Motor neuron (in vitro differentiated cells): ENCODE measurements around the gene SREBF2. TPM values are rescaled to one million over a fixed set of nuclear protein-coding genes. Genes with fewer than 3 reads are reported as not detected.
A peak's percentile ranks its signal among the peaks of the same experiment; 100 is the strongest.

Experiments
- ATAC-seq, 8 experiments: fragments of 200-7000 bp; cut with Tn5 transposase; replicated peaks in 6 of 8; 2 replicates each; pipeline ENCODE4 v1.8.0; 2021; ENCODE audit warnings: mild to moderate bottlenecking in 8 of 8, moderate library complexity in 8 of 8
- H3K27ac ChIP-seq, 2 donors: fragments of 250-450 bp; sonication (Bioruptor Pico); 2 replicates each; pipeline ENCODE4 v1.9.0; 2021; ENCODE audit warnings: antibody characterized with exemption in 2 of 2, mild to moderate bottlenecking in 2 of 2, moderate library complexity in 1 of 2
- H3K4me1 ChIP-seq, 2 donors: fragments of 250-450 bp; sonication (Bioruptor Pico); replicated peaks in 1 of 2; 2 replicates each; pipeline ENCODE4 v1.6.1; 2021; ENCODE audit warnings: antibody characterized with exemption in 2 of 2, mild to moderate bottlenecking in 2 of 2, moderate library complexity in 1 of 2
- H3K4me3 ChIP-seq, 5 donors: fragments of 250-450 bp; sonication (Bioruptor Pico); 2 replicates each; pipeline ENCODE4 v1.9.0; 2021; ENCODE audit warnings: antibody characterized with exemption in 5 of 5, mild to moderate bottlenecking in 5 of 5, moderate library complexity in 4 of 5
- WGBS, 10 experiments: fragments of 450-650 bp; shearing (Covaris generic); methylation state at CpG; one replicate each; pipeline ENCODE4 v1.0.0; 2022; 5-methylcytosine and 5-hydroxymethylcytosine counted together
- in situ Hi-C, 9 experiments: fragments of 400-800 bp; cut with MboI; loops; one replicate each; pipeline ENCODE4 v1.15.0; 2021; ENCODE audit warnings: low sequenced_read_pairs in 9 of 9, low pct_unique_long_range_greater_than_20kb in 2 of 9; ENCODE audit not compliant: unreplicated experiment in 9 of 9
- total RNA-seq, 8 experiments: library from RNA; unstranded; fragments of 300-600 nt; gene quantifications; 2 replicates each; pipeline versions ENCODE4 v1.2.3 to v1.2.4, GENCODE V29; 2022

SREBF2 gene
- total RNA-seq, 8 experiments from 2014 or later, result 40.9 to 173 (median 120) TPM

DNA sequence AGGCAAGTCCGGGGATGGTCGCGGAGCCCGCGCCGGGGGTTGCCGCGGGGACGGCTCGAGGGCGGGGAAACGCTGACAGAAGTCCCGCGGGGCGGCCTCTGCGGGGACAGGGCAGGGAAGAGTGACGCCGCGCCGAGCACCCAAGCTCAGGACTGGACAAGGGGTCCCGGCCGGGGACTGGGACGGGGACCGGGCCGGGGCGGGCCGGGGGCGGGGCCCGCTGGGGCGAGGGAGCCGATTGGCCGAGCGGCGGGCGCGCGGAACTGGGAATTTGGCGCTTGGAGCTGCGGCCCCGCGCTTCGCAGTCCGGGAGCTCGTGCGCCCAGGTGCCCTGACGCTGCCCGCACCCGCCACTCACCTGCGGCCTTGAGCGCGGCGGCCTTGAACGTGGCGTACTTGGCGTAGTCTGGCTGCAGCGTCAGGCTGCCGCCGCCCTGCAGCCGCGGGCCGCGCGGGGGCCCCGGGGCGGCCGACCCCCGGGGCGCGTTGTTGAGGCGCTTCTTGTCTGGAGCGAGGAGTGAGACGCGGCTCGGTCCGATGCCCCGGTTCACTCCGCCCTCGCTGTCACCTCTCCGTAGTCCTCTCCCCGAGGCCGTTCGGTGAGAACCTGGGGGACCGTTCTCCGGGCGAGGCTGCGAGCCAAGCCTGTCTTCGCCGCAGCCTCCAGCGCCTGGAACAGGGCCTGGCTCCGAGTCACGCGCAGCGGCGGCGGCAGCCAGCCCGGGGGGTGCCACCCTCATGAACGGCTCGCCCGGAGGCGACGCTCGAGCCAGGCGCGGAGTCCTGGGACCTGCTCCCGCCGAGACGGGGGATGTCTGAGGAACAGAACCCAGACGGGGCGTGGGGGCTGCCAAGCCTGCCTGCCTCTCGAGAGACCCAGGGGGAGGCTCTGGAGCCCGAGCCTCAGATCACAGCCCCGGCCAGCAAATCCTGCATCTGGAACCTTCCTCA, 77.4 kb downstream of the SREBF2 start:
- Histone ChIP-seq H3K27ac (no peak overlapping the region), H3K4me3 (peak overlapping the region in 2 of 5 donors; percentile 10 to 18), H3K4me1 (peaks cover 2 to 12% of the 10 kb centered on the region in 2 donors)
- peak; percentile 18 to 57 (median 44) for ATAC-seq
- in situ Hi-C loops, result no loop called here
- 0% methylated on average over 1 to 6 of the region's 112 CpGs; no CpG with 5 or more reads in 8 of the 10 experiments for WGBS, 10 experiments

DNA sequence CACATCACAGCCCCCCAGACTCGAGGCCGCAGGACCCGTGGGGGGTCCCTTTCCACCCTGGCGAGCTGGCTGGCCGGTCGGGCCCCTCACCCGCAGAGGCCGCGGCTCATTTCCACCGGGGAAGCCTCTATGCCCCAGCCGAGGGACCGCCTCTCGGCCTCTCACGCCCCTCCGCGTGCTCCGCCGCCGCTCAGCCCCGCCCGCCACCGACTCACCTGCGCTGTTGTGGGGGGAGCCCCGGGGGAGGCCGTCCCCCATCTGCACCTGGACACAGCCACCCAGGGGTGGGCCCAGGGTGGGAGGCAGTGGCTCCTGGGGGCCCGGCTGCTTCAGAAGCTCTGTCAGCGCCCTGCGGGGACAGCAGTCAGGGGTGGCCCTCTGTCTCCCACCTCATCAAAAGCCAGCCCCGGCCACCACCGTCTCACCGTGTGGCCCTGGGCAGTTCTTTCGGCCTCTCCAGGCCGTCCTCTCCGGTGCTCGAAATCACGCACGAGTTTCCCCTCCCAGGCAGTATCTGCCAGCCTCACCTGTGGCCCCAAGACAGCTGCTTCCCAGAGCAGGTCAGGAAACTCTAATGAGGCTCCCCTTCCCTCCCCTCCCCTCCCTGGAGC, 78.2 kb downstream of the SREBF2 start:
- WGBS, 10 experiments, result 0 to 33% methylated on average over 1 to 2 of the region's 37 CpGs; no CpG with 5 or more reads in 8 of the 10 experiments
- no peak overlapping the region for H3K27ac ChIP-seq
- H3K4me3 ChIP-seq, result peak overlapping the region in 1 of 5 donors; percentile 18
- peak in 4 of 8 experiments; percentile 0 to 1 (median 1) for ATAC-seq
- in situ Hi-C loops, result no loop called here
- peaks cover 2 to 12% of the 10 kb centered on the region in 2 donors for H3K4me1 ChIP-seq

DNA sequence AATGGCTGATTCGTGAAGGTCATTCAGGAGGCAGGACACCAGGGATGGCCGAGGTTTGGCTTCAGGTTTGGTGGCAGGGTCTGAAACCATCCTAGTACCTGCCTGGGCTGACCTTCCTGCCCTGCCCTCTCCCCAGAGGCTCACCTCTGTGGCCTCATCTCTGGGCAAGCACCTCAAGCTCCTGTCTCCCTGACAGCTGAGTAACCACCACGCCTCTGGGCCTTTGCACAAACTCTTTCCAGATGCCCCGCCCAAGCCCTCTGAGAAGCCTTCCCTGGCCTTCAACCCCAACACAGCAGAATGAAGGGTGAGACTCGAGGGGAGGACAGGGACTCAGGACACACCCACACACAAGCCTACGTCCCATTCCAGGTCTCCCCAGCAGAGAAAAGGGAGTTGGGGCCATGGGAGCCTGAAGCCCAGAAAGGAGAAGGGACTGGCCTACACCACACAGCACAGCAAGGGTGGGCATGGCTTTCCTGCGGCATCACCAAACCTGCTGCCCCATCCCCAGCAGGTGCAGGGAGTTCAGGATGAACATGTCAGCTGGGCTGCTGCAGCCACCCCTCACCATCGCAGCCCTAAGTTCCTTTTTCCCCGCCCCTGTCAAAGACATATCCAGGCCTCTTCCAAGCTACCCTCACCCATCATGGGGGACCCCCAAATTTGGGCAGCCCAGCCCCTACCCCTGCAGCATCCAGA, 79.6 kb downstream of the SREBF2 start:
- H3K4me3 ChIP-seq, result no peak overlapping the region
- no peak overlapping the region for H3K27ac ChIP-seq
- no peak for ATAC-seq
- 60 to 80% (median 67%) methylated on average over 1 to 3 of the region's 9 CpGs; no CpG with 5 or more reads in 6 of the 10 experiments for WGBS, 10 experiments
- peaks cover 2 to 12% of the 10 kb centered on the region in 2 donors for H3K4me1 ChIP-seq
- in situ Hi-C loops, result no loop called here

DNA sequence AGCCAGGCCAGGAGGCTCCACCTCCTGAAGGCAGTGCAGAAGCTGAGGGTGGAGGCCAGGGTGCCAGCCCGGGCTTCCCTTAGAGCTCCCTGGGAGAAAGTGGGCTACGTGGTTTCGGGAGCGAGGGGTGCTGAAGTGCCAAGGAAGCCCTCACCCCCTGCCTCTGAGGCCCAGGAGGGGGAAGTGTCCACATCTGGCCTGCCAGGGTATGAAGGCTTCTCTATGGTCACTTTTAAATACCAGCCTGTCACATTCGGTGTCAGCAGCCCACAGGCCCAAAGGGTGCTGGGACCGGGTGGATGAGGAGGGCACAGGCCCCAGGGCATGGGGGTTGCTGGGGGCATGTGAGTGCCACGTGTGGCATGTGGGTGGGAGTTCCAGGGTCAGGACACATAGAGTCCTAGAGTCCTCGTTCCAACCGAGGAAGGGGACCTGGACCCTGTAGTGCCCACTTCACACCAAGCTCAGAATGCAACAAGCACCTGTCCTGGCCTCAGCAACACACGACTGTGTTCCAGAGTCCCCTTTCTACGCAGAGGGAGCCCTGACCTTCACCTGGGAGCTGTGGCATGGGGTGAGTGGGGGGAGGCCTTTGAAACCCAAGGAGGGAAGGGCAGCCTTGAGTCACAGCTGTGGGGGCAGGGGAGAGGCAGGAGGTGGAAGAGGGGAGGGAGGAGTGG, 80.3 kb downstream of the SREBF2 start:
- WGBS, 10 experiments, result 40 to 75% (median 49%) methylated on average over 1 to 4 of the region's 11 CpGs; no CpG with 5 or more reads in 7 of the 10 experiments
- H3K4me3 ChIP-seq, result no peak overlapping the region
- ATAC-seq, result no peak
- no peak overlapping the region for H3K27ac ChIP-seq
- peaks cover 2 to 12% of the 10 kb centered on the region in 2 donors for H3K4me1 ChIP-seq
- in situ Hi-C loops, result no loop called here

DNA sequence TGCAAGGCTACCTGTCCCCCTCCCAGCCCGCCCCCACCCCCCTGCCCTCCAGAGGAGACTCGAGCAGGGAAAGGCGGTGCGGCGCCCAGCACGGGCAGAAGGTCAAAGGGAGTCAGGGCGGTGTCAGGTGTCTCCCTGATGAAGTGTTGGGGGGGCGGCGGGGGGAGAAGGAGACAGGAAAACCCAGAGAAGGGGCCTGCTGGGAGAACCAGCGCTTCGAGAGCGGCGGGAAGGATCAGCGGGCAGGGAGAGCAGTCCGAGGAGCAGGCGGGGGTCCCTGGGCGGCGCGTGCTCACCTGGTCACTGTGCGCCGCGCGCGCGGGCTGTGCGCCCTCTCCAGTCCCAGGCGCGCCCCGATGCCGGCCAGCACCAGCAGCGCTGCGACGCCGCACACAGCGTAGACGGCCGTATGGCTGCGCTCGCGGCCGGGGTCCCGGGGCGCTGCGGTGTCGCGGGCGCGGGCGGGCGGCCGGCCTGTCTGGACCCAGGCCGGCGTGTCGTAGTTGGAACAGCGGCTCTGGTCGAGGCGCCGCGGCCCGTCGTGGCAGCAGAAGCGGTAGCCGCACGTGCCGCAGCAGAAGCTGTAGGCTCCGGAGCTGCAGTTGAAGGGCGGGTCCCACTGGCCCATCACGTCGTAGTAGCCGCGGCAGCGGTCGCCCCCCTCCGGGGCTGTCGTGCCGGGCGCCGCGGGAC, 81.1 kb downstream of the SREBF2 start:
- H3K4me1 ChIP-seq, result peaks cover 2 to 12% of the 10 kb centered on the region in 2 donors
- in situ Hi-C loops, result no loop called here
- no CpG with 5 or more reads among the region's 79 CpGs for WGBS, 10 experiments
- peak in 2 of 8 experiments; percentile 1 to 4 for ATAC-seq
- no peak overlapping the region for H3K27ac ChIP-seq
- H3K4me3 ChIP-seq, result peak overlapping the region in 2 of 5 donors; percentile 27 to 30

DNA sequence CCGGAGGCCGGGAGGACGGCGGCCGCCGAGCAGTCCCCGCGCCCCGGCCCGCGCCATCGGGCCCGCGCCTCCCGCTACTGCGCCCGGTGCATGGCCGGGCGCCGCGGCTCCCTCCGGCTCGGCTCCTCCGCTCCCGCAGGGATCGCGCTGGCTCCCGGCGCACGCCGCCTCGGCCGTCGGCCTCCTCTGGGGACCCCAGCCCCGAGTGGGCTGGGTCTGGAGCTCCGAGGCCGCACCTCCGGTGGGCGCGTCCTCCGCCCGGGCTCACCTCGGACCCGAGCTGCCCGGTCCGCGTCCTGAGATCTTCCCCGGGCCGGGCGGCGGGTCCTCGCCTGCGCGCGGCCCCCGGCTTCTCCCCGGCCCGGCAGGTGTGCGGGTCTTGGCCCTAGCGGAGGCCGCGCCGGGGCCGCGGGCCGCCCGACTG, 81.7 kb downstream of the SREBF2 start:
- in situ Hi-C loops, result no loop called here
- peaks cover 2 to 16% of the 10 kb centered on the region in 2 donors for H3K4me1 ChIP-seq
- H3K4me3 ChIP-seq, result peak overlapping the region; percentile 17 to 31 (median 27)
- ATAC-seq, result peak; percentile 3 to 21 (median 8)
- no peak overlapping the region for H3K27ac ChIP-seq
- WGBS, 10 experiments, result 0% methylated on average over 1 of the region's 67 CpGs; no CpG with 5 or more reads in 9 of the 10 experiments

DNA sequence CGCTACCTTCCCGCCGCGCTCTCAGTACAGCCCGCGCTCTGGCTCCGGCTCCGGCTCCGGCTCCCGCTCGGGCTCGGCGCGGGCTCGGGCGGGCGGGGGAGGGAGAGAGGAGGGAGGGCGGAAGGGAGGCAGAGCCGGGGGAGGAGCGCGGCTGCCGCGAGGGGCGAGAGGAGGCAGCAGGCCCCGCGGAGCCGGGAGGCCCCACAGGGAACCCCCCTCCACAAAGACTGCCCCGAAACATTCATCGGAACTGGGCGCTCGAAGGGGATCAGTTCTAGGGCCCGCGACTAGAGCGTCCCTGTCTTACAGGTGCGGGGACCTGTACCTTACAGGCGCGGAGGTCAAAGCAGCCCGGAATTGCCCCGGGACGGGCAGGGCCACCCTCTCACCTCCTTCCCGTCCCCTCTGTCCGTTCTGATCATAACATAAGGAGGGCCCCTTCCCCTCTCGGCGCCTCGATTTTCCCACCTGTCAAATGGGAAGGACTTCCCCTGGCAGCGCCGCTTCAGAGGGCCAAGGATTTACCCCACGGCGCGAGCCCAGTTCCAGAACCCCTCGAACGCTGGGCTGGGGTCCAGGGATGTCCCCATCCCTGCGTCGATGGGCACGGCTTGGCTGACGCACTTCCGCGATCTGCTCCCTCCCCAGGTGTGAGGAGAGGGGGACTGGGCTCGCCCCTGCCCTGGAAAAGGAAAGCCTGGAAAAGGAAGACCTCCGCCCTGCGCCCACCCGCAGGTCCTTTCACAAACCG, 82.3 kb downstream of the SREBF2 start, which contains the start of gene SHISA8:
TSS of gene SHISA8 (minus strand) at position 40 of the 751 bp plus-strand sequence. CDS start 407 bp downstream, outside the sequence.
- 2 to 20% (median 6%) methylated on average over 3 to 18 of the region's 63 CpGs; no CpG with 5 or more reads in 7 of the 10 experiments for WGBS, 10 experiments
- in situ Hi-C loops, result no loop called here
- Histone ChIP-seq H3K4me1 (peaks cover 2 to 15% of the 10 kb centered on the region in 2 donors), H3K27ac (no peak within 1 kb of the TSS), H3K4me3 (peak within 1 kb of the TSS; percentile 17 to 31 (median 27))
- peak; percentile 49 to 60 (median 50) for ATAC-seq

DNA sequence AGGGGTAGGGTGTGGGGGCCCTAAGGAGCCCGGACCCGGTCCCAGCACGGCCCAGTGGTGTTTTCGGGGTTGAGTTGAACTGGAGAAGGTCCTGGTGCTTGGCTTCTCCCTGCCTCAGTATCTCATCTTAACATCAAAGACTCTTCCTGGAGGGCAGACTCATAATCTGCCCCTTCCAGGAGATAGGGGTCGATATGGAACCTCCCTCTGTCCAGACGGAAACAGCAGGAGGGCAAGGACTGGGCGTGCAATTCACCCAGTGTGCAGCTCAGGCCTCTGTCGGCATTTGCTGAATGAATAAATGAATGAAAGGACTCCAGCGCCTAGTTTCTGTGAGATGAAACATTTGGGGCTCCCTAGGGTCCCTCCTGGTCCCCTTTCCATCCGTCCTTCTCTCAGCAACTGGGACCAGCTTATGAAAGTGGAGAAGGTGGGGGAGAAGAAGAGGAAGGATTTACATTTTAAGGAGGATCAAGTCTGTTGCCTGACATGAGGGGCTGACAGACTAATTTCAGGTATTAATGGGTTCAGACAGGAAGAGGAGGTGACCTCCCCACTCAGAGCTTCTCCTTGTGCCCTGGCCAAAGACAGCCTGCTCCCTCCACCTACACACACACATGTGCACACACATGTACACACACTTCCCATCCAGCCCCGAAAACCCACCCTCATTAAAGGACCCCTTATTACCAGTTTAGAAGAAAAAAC, 83.0 kb downstream of the SREBF2 start:
- in situ Hi-C loops, result no loop called here
- H3K27ac ChIP-seq, result no peak overlapping the region
- 0 to 51% (median 20%) methylated on average over 1 to 5 of the region's 11 CpGs; no CpG with 5 or more reads in 4 of the 10 experiments for WGBS, 10 experiments
- H3K4me1 ChIP-seq, result peaks cover 0 to 9% of the 10 kb centered on the region in 2 donors
- no peak for ATAC-seq
- H3K4me3 ChIP-seq, result no peak overlapping the region

DNA sequence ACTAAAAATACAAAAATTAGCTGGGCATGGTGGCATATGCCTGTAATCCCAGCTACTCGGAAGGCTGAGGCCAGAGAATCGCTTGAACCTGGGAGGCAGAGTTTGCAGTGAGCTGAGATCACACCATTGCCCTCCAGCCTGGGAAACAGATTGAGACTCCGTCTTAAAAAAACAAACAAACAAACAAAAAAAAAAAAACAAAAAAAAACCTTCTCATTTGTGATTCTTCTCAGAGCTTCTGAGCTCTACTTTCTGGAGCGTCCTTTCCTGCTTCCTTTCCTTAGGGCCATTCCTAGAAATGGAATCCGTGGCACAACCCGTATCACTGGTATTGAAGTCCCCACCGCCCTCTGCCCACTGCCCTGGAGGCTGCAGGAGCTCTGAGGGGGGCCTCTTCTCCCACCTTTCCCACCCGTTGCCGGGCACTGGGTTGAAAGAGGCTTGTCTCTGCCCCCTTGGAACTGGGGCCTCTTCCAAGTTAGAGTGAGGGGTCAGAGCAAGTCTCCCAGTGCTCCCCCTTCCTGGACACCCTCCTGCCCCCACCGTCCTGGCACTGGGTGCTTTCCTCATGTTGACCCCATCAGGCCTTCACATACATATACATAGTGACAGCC, 83.9 kb downstream of the SREBF2 start:
- peak in 1 of 8 experiments; percentile 35 for ATAC-seq
- Histone ChIP-seq H3K27ac (no peak overlapping the region), H3K4me3 (no peak overlapping the region), H3K4me1 (peaks cover 0 to 7% of the 10 kb centered on the region in 2 donors)
- WGBS, 10 experiments, result 34 to 67% (median 60%) methylated on average over 1 to 5 of the region's 10 CpGs; no CpG with 5 or more reads in 3 of the 10 experiments
- in situ Hi-C loops, result no loop called here

DNA sequence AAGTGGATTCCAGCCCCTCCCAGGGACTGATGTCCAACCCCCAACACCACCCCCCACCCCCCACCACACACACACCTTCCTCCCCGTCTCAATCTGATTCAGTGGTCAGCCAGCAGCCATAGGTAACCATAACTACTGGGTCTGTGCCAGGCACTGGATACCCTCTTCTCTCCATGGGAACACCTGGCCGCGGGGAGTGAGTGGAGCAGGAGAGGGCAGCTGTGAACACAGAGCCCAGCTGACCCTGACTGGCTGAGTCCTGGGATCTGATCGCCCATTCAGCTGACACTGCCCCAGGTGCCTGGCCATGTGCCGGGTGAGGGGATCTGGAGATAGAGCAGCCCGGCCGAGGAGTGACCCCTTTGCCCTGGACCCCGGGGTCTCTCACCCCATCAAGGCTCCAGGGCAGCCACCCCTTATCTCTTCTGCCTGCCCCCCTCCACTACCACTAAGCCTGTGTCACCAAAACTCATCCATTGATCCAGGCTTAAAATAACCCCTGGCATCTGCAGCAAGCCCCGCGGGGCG, 84.5 kb downstream of the SREBF2 start:
- Histone ChIP-seq H3K4me3 (no peak overlapping the region), H3K4me1 (peaks cover 0 to 7% of the 10 kb centered on the region in 2 donors), H3K27ac (no peak overlapping the region)
- 0 to 40% methylated on average over 1 to 3 of the region's 11 CpGs; no CpG with 5 or more reads in 8 of the 10 experiments for WGBS, 10 experiments
- in situ Hi-C loops, result no loop called here
- ATAC-seq, result peak in 1 of 8 experiments; percentile 71
